ENCODE results near the gene SNUPN. TPM values are rescaled to one million over a fixed set of nuclear protein-coding genes. Genes with fewer than 3 reads are reported as not detected.

The SNUPN gene
- polyA plus RNA-seq, 3 donors from 2014 or later, result 21.2 to 46.0 (median 31.5) TPM

- no peaks in the 10 kb centered on the region for H3K36me3 Mint-ChIP-seq
- peak overlapping the region in 4 of 6 donors; percentile 12 to 57 (median 34) for H3K27ac Mint-ChIP-seq
- peak overlapping the region; percentile 39 to 90 (median 87) for H3K4me3 Mint-ChIP-seq
- peaks cover 29 to 35% of the 10 kb centered on the region in 2 donors for H3K4me1 Mint-ChIP-seq
- peaks cover 0 to 2% (median 0%) of the 10 kb centered on the region in 6 donors for H3K9me3 Mint-ChIP-seq
- no peak for DNase-seq
- peaks cover 0 to 4% (median 1%) of the 10 kb centered on the region in 3 donors for H3K27me3 Mint-ChIP-seq (ENCODE audit: low read depth in 3 of 3)
Observed at GRCh38 chr15:75649045-75649761, 23.7 kb upstream of the SNUPN start.

GRCh38 chr15:75648156-75649000 is 22.9 kb upstream of the SNUPN start:
- DNase-seq, result no peak
- Mint-ChIP-seq H3K9me3 (peaks cover 0 to 2% (median 0%) of the 10 kb centered on the region in 6 donors), H3K4me3 (peak overlapping the region; percentile 86 to 90 (median 87)), H3K27me3 (ENCODE audit: low read depth in 3 of 3) (peaks cover 0 to 4% (median 1%) of the 10 kb centered on the region in 3 donors), H3K27ac (peak overlapping the region in 5 of 6 donors; percentile 24 to 84 (median 70)), H3K36me3 (no peaks in the 10 kb centered on the region), H3K4me1 (peaks cover 29 to 35% of the 10 kb centered on the region in 2 donors)

- peak; percentile 52 to 65 (median 60) for DNase-seq
- H3K4me3 Mint-ChIP-seq, result peak within 1 kb of the TSS; percentile 86 to 90 (median 87)
- H3K9me3 Mint-ChIP-seq, result peaks cover 0 to 2% (median 0%) of the 10 kb centered on the region in 6 donors
- peaks cover 0 to 4% (median 1%) of the 10 kb centered on the region in 3 donors for H3K27me3 Mint-ChIP-seq (ENCODE audit: low read depth in 3 of 3)
- H3K4me1 Mint-ChIP-seq, result peaks cover 29 to 35% of the 10 kb centered on the region in 2 donors
- peak within 1 kb of the TSS in 5 of 6 donors; percentile 59 to 84 (median 82) for H3K27ac Mint-ChIP-seq
- no peaks in the 10 kb centered on the region for H3K36me3 Mint-ChIP-seq
Observed at GRCh38 chr15:75647370-75648155, 22.0 kb upstream of the SNUPN start, which contains the start of gene SNX33. Gene SNX33 (plus strand): TSS chr15:75647912. CDS start chr15:75649103, 1,191 bp downstream.

GRCh38 chr15:75646944-75647364 is 21.4 kb upstream of the SNUPN start:
- H3K4me1 Mint-ChIP-seq, result peaks cover 29 to 33% of the 10 kb centered on the region in 2 donors
- peaks cover 0 to 4% (median 1%) of the 10 kb centered on the region in 3 donors for H3K27me3 Mint-ChIP-seq (ENCODE audit: low read depth in 3 of 3)
- H3K4me3 Mint-ChIP-seq, result peak overlapping the region; percentile 75 to 89 (median 85)
- peak in 1 of 3 donors; percentile 10 for DNase-seq
- peaks cover 0 to 2% (median 0%) of the 10 kb centered on the region in 6 donors for H3K9me3 Mint-ChIP-seq
- peak overlapping the region in 5 of 6 donors; percentile 9 to 82 (median 59) for H3K27ac Mint-ChIP-seq
- H3K36me3 Mint-ChIP-seq, result no peaks in the 10 kb centered on the region

GRCh38 chr15:75646112-75646943 is 20.8 kb upstream of the SNUPN start:
- H3K36me3 Mint-ChIP-seq, result no peaks in the 10 kb centered on the region
- H3K9me3 Mint-ChIP-seq, result peaks cover 0 to 2% (median 0%) of the 10 kb centered on the region in 6 donors
- peaks cover 0 to 4% (median 1%) of the 10 kb centered on the region in 3 donors for H3K27me3 Mint-ChIP-seq (ENCODE audit: low read depth in 3 of 3)
- H3K4me3 Mint-ChIP-seq, result peak overlapping the region; percentile 75 to 89 (median 85)
- H3K4me1 Mint-ChIP-seq, result peaks cover 27% of the 10 kb centered on the region in 2 donors
- DNase-seq, result no peak
- peak overlapping the region in 5 of 6 donors; percentile 9 to 82 (median 50) for H3K27ac Mint-ChIP-seq

- Mint-ChIP-seq H3K27me3 (ENCODE audit: low read depth in 3 of 3) (peaks cover 0 to 8% (median 5%) of the 10 kb centered on the region in 3 donors), H3K27ac (no peak overlapping the region), H3K36me3 (no peaks in the 10 kb centered on the region), H3K4me3 (no peak overlapping the region), H3K9me3 (peaks cover 0 to 2% (median 0%) of the 10 kb centered on the region in 6 donors), H3K4me1 (peaks cover 21 to 31% of the 10 kb centered on the region in 2 donors)
- DNase-seq, result no peak
Observed at GRCh38 chr15:75644376-75644775, 18.9 kb upstream of the SNUPN start.

GRCh38 chr15:75641603-75642002 is 16.1 kb upstream of the SNUPN start:
- Mint-ChIP-seq H3K4me3 (no peak overlapping the region), H3K36me3 (peaks cover 0 to 3% (median 0%) of the 10 kb centered on the region in 3 donors), H3K9me3 (peaks cover 0 to 2% (median 0%) of the 10 kb centered on the region in 6 donors), H3K4me1 (peaks cover 39 to 42% of the 10 kb centered on the region in 2 donors), H3K27ac (no peak overlapping the region), H3K27me3 (ENCODE audit: low read depth in 3 of 3) (peaks cover 0 to 7% (median 3%) of the 10 kb centered on the region in 3 donors)
- DNase-seq, result no peak

GRCh38 chr15:75641179-75641503 is 15.6 kb upstream of the SNUPN start:
- H3K4me3 Mint-ChIP-seq, result peak overlapping the region; percentile 92 to 94 (median 93)

GRCh38 chr15:75640483-75641178 is 15.1 kb upstream of the SNUPN start:
- Mint-ChIP-seq H3K4me1 (peaks cover 38 to 39% of the 10 kb centered on the region in 2 donors), H3K36me3 (peaks cover 0 to 3% (median 0%) of the 10 kb centered on the region in 3 donors), H3K9me3 (peaks cover 0 to 2% (median 0%) of the 10 kb centered on the region in 6 donors), H3K27me3 (ENCODE audit: low read depth in 3 of 3) (peaks cover 0 to 7% (median 2%) of the 10 kb centered on the region in 3 donors), H3K27ac (peak overlapping the region; percentile 79 to 96 (median 95)), H3K4me3 (peak overlapping the region; percentile 92 to 94 (median 93))
- peak; percentile 44 to 54 (median 52) for DNase-seq

More at GRCh38 chr15:75641179-75641503, 15.6 kb upstream of the SNUPN start:
- Mint-ChIP-seq H3K27me3 (ENCODE audit: low read depth in 3 of 3) (peaks cover 0 to 7% (median 2%) of the 10 kb centered on the region in 3 donors), H3K9me3 (peaks cover 0 to 2% (median 0%) of the 10 kb centered on the region in 6 donors), H3K27ac (peak overlapping the region; percentile 79 to 96 (median 95)), H3K4me1 (peaks cover 37 to 39% of the 10 kb centered on the region in 2 donors), H3K36me3 (peaks cover 0 to 3% (median 0%) of the 10 kb centered on the region in 3 donors)
- DNase-seq, result no peak

GRCh38 chr15:75639709-75640482 is 14.4 kb upstream of the SNUPN start, which contains the start of gene IMP3:
Gene IMP3 (minus strand): TSS chr15:75640224. CDS start chr15:75640168, 56 bp downstream.
- peak within 1 kb of the TSS; percentile 79 to 96 (median 95) for H3K27ac Mint-ChIP-seq
- peaks cover 0 to 3% (median 0%) of the 10 kb centered on the region in 3 donors for H3K36me3 Mint-ChIP-seq
- H3K4me3 Mint-ChIP-seq, result peak within 1 kb of the TSS; percentile 92 to 94 (median 93)
- peaks cover 38 to 39% of the 10 kb centered on the region in 2 donors for H3K4me1 Mint-ChIP-seq
- H3K9me3 Mint-ChIP-seq, result peaks cover 0 to under 1% (median 0%) of the 10 kb centered on the region in 6 donors
- peak; percentile 93 to 94 (median 93) for DNase-seq
- H3K27me3 Mint-ChIP-seq (ENCODE audit: low read depth in 3 of 3), result peaks cover 0 to 7% (median 2%) of the 10 kb centered on the region in 3 donors

- peak overlapping the region; percentile 92 to 94 (median 93) for H3K4me3 Mint-ChIP-seq
Observed at GRCh38 chr15:75639191-75639708, 13.7 kb upstream of the SNUPN start.

More at GRCh38 chr15:75639191-75639708, 13.7 kb upstream of the SNUPN start:
- H3K4me1 Mint-ChIP-seq, result peaks cover 38 to 39% of the 10 kb centered on the region in 2 donors
- peaks cover 0 to 7% (median 2%) of the 10 kb centered on the region in 3 donors for H3K27me3 Mint-ChIP-seq (ENCODE audit: low read depth in 3 of 3)
- H3K36me3 Mint-ChIP-seq, result peaks cover 0 to 3% (median 0%) of the 10 kb centered on the region in 3 donors
- DNase-seq, result no peak
- H3K27ac Mint-ChIP-seq, result peak overlapping the region; percentile 79 to 96 (median 95)
- H3K9me3 Mint-ChIP-seq, result no peaks in the 10 kb centered on the region
